HL-60 (cell line): Measurements from ENCODE around the gene PRKAG2.

Experiments used
- DNase-seq, 2 experiments: peaks; one replicate each; pipeline ENCODE4 v3.0.0-alpha.2; 2010 to 2020; ENCODE audit warnings: low read depth in 1 of 2, low spot score in 1 of 2
- H3K27ac ChIP-seq: fragments of 250-450 bp; sonication (Bioruptor Pico); replicated peaks from 2 replicates; pipeline ENCODE4 v1.5.1; 2020; ENCODE audit warnings: mild to moderate bottlenecking, moderate library complexity
- H3K27me3 ChIP-seq: fragments of 250-450 bp; sonication (Bioruptor Pico); 2 replicates; pipeline ENCODE4 v1.5.1; 2021; ENCODE audit warnings: mild to moderate bottlenecking, moderate library complexity; ENCODE audit not compliant: insufficient read depth, poor library complexity, severe bottlenecking
- H3K4me3 ChIP-seq: replicated peaks from 2 replicates; pipeline ENCODE4 v1.5.1; 2011; ENCODE audit warnings: mild to moderate bottlenecking, control low read depth, low read length; ENCODE audit not compliant: insufficient read depth
- CTCF ChIP-seq: IDR thresholded peaks from one replicate; pipeline ENCODE4 v1.5.1; 2011; ENCODE audit warnings: low read length, control low read depth, inconsistent platforms; ENCODE audit not compliant: insufficient read depth
- GABPA ChIP-seq: IDR thresholded peaks from 2 replicates; pipeline ENCODE4 v1.6.1; 2012; ENCODE audit warnings: low read depth
- POLR2AphosphoS5 ChIP-seq: IDR thresholded peaks from 2 replicates; pipeline ENCODE4 v1.6.1; 2012; ENCODE audit warnings: low read depth
- REST ChIP-seq: IDR thresholded peaks from 2 replicates; pipeline ENCODE4 v1.6.1; 2012; ENCODE audit warnings: low read depth; ENCODE audit not compliant: insufficient replicate concordance
- SPI1 ChIP-seq: IDR thresholded peaks from 2 replicates; pipeline ENCODE4 v1.6.1; 2012; ENCODE audit warnings: low read depth, mild to moderate bottlenecking, borderline replicate concordance

PRKAG2 gene

GRCh38 chr7:151921451-151921850, 44.5 kb upstream of the PRKAG2 start:
- TF ChIP-seq SPI1 (no peak), CTCF (no peak), REST (no peak), POLR2AphosphoS5 (no peak), GABPA (no peak)
- Histone ChIP-seq H3K27ac (no peak overlapping the region), H3K27me3 (no peaks in the 10 kb centered on the region), H3K4me3 (no peak overlapping the region)
- no peak for DNase-seq

- no peak overlapping the region for H3K27ac ChIP-seq
- no peak for DNase-seq
- H3K27me3 ChIP-seq = no peaks in the 10 kb centered on the region
- TF ChIP-seq CTCF (no peak), GABPA (no peak), REST (no peak), POLR2AphosphoS5 (no peak), SPI1 (no peak)
- H3K4me3 ChIP-seq = no peak overlapping the region
These were observed 43.6 kb upstream of the PRKAG2 start for GRCh38 chr7:151920488-151920887.

- H3K27ac ChIP-seq = no peak overlapping the region
- no peaks in the 10 kb centered on the region for H3K27me3 ChIP-seq
- DNase-seq = no peak
- no peak for TF ChIP-seq POLR2AphosphoS5
- no peak for TF ChIP-seq SPI1
- TF ChIP-seq CTCF = no peak
- no peak for TF ChIP-seq REST
- no peak for TF ChIP-seq GABPA
- H3K4me3 ChIP-seq = no peak overlapping the region
These were observed 42.7 kb upstream of the PRKAG2 start for GRCh38 chr7:151919595-151919994.
